HUES6 (cell line): ENCODE measurements around the gene ATP11A.

Source experiments
- H3K27ac ChIP-seq: 2 replicates; pipeline ENCODE4 v1.7.0; 2013; ENCODE audit warnings: low read depth, mild to moderate bottlenecking, low read length, inconsistent platforms
- H3K27me3 ChIP-seq: 2 replicates; pipeline ENCODE4 v1.6.1; 2013; ENCODE audit warnings: low read length; ENCODE audit not compliant: control insufficient read depth, insufficient read depth
- H3K36me3 ChIP-seq: 2 replicates; pipeline ENCODE4 v1.6.1; 2013; ENCODE audit warnings: low read length; ENCODE audit not compliant: control insufficient read depth, insufficient read depth
- H3K4me1 ChIP-seq: 2 replicates; pipeline ENCODE4 v1.6.1; 2013; ENCODE audit warnings: low read length; ENCODE audit not compliant: control insufficient read depth, insufficient read depth
- H3K4me3 ChIP-seq: 2 replicates; pipeline ENCODE4 v1.5.1; 2013; ENCODE audit warnings: low read depth, low read length
- H3K9ac ChIP-seq: one replicate; pipeline ENCODE4 v1.6.1; 2013; ENCODE audit warnings: mild to moderate bottlenecking, low read length
- H3K9me3 ChIP-seq: 2 replicates; pipeline ENCODE4 v1.6.1; 2013; ENCODE audit warnings: low read depth, low read length; ENCODE audit not compliant: control insufficient read depth, insufficient read depth

Gene ATP11A

GRCh38 chr13:112750570-112750969, 60.7 kb downstream of the ATP11A start:
- no peak overlapping the region for H3K9ac ChIP-seq
- peaks cover 9% of the 10 kb centered on the region; the same call in 1 of the 2 replicates for H3K4me1 ChIP-seq
- H3K9me3 ChIP-seq: no peaks in the 10 kb centered on the region
- H3K4me3 ChIP-seq: no peak overlapping the region
- H3K27me3 ChIP-seq: no peaks in the 10 kb centered on the region
- H3K36me3 ChIP-seq: 0 out of 2 replicates have a peak, but pooled peaks cover 4% of the 10 kb centered on the region
- H3K27ac ChIP-seq: no peak overlapping the region

- Histone ChIP-seq H3K4me3 (no peak overlapping the region), H3K4me1 (peaks cover 14% of the 10 kb centered on the region; the same call in 1 of the 2 replicates), H3K9ac (no peak overlapping the region), H3K27ac (no peak overlapping the region), H3K27me3 (no peaks in the 10 kb centered on the region), H3K9me3 (no peaks in the 10 kb centered on the region), H3K36me3 (0 out of 2 replicates have a peak, but pooled peaks cover 4% of the 10 kb centered on the region)
Measured at GRCh38 chr13:112751617-112752016, 61.8 kb downstream of the ATP11A start.

- Histone ChIP-seq H3K27me3 (no peaks in the 10 kb centered on the region), H3K27ac (no peak overlapping the region), H3K4me3 (no peak overlapping the region), H3K36me3 (0 out of 2 replicates have a peak, but pooled peaks cover 4% of the 10 kb centered on the region), H3K4me1 (peaks cover 15% of the 10 kb centered on the region; the same call in 1 of the 2 replicates), H3K9ac (no peak overlapping the region), H3K9me3 (no peaks in the 10 kb centered on the region)
Measured at GRCh38 chr13:112752211-112752610, 62.4 kb downstream of the ATP11A start.

GRCh38 chr13:112752711-112753541, 63.1 kb downstream of the ATP11A start:
- Histone ChIP-seq H3K4me1 (peaks cover 18% of the 10 kb centered on the region; the same call in 1 of the 2 replicates), H3K9me3 (no peaks in the 10 kb centered on the region), H3K4me3 (no peak overlapping the region), H3K9ac (no peak overlapping the region), H3K36me3 (0 out of 2 replicates have a peak, but pooled peaks cover 4% of the 10 kb centered on the region), H3K27me3 (no peaks in the 10 kb centered on the region), H3K27ac (no peak overlapping the region)

GRCh38 chr13:112753833-112754232, 64.0 kb downstream of the ATP11A start:
- no peaks in the 10 kb centered on the region for H3K9me3 ChIP-seq
- no peaks in the 10 kb centered on the region for H3K27me3 ChIP-seq
- H3K4me3 ChIP-seq: no peak overlapping the region
- no peak overlapping the region for H3K9ac ChIP-seq
- peaks cover 18% of the 10 kb centered on the region; the same call in 1 of the 2 replicates for H3K4me1 ChIP-seq
- no peak overlapping the region for H3K27ac ChIP-seq
- H3K36me3 ChIP-seq: 0 out of 2 replicates have a peak, but pooled peaks cover 4% of the 10 kb centered on the region

- Histone ChIP-seq H3K9ac (no peak overlapping the region), H3K27ac (no peak overlapping the region), H3K36me3 (0 out of 2 replicates have a peak, but pooled peaks cover 4% of the 10 kb centered on the region), H3K27me3 (no peaks in the 10 kb centered on the region), H3K4me3 (no peak overlapping the region), H3K9me3 (no peaks in the 10 kb centered on the region), H3K4me1 (peaks cover 24% of the 10 kb centered on the region; the same call in 1 of the 2 replicates)
Measured at GRCh38 chr13:112754281-112755025, 64.6 kb downstream of the ATP11A start.

GRCh38 chr13:112755331-112755730, 65.5 kb downstream of the ATP11A start:
- H3K9me3 ChIP-seq: no peaks in the 10 kb centered on the region
- no peak overlapping the region for H3K4me3 ChIP-seq
- H3K4me1 ChIP-seq: peaks cover 24% of the 10 kb centered on the region; the same call in 1 of the 2 replicates
- H3K36me3 ChIP-seq: 0 out of 2 replicates have a peak, but pooled peaks cover 4% of the 10 kb centered on the region
- H3K27me3 ChIP-seq: no peaks in the 10 kb centered on the region
- no peak overlapping the region for H3K27ac ChIP-seq
- H3K9ac ChIP-seq: no peak overlapping the region

- Histone ChIP-seq H3K4me1 (peaks cover 24% of the 10 kb centered on the region; the same call in 1 of the 2 replicates), H3K4me3 (no peak overlapping the region), H3K27me3 (no peaks in the 10 kb centered on the region), H3K36me3 (0 out of 2 replicates have a peak, but pooled peaks cover 4% of the 10 kb centered on the region), H3K9me3 (no peaks in the 10 kb centered on the region), H3K27ac (no peak overlapping the region), H3K9ac (peak overlapping the region; percentile 43)
Measured at GRCh38 chr13:112756081-112756480, 66.2 kb downstream of the ATP11A start.

- 0 out of 2 replicates have a peak, but pooled peaks cover 4% of the 10 kb centered on the region for H3K36me3 ChIP-seq
- no peak overlapping the region for H3K27ac ChIP-seq
- no peaks in the 10 kb centered on the region for H3K9me3 ChIP-seq
- H3K9ac ChIP-seq: peak overlapping the region; percentile 43
- no peaks in the 10 kb centered on the region for H3K27me3 ChIP-seq
- H3K4me1 ChIP-seq: peaks cover 24% of the 10 kb centered on the region; the same call in 1 of the 2 replicates
- H3K4me3 ChIP-seq: no peak overlapping the region
Measured at GRCh38 chr13:112756511-112756966, 66.7 kb downstream of the ATP11A start.

GRCh38 chr13:112756967-112757758, 67.3 kb downstream of the ATP11A start:
- Histone ChIP-seq H3K27ac (no peak overlapping the region), H3K36me3 (0 out of 2 replicates have a peak, but pooled peaks cover 4% of the 10 kb centered on the region), H3K4me3 (no peak overlapping the region), H3K27me3 (no peaks in the 10 kb centered on the region), H3K9me3 (no peaks in the 10 kb centered on the region), H3K9ac (peak overlapping the region; percentile 43), H3K4me1 (peaks cover 24% of the 10 kb centered on the region; the same call in 1 of the 2 replicates)
